MCF 10A (cell line): Measurements from ENCODE around the gene LARGE2. TPM values are rescaled to one million over a fixed set of nuclear protein-coding genes. Genes with fewer than 3 reads are reported as not detected.

ENCODE experiments used
- BruUV-seq: library from RNA; stranded (reverse); fragments of 400-500 nt; replicated peaks from 2 replicates; lab custom pipeline; 2021; lab: Mats Ljungman, UMichigan
- CTCF ChIA-PET: fragments of 300-600 bp; sonication (Branson Sonifier 250); formaldehyde crosslinking; extraction: SDS; loops from one replicate; lab custom pipeline; 2021; ENCODE audit warnings: antibody characterized with exemption, inconsistent platforms; lab: Yijun Ruan, JAX
- POLR2A ChIA-PET: fragments of 300-600, 350-650 bp; sonication (Branson Sonifier 250); formaldehyde crosslinking; extraction: SDS; loops from one replicate; lab custom pipeline; 2020; ENCODE audit warnings: antibody characterized with exemption, inconsistent platforms; lab: Yijun Ruan, JAX
- DNase-seq: peaks from one replicate; pipeline ENCODE4 v3.0.0-alpha.2; 2018; ENCODE audit not compliant: unreplicated experiment
- H3K27ac Mint-ChIP-seq: one replicate; pipeline ENCODE4 v1.8.0; 2022; ENCODE audit warnings: mild to moderate bottlenecking, low read depth, mixed read lengths; ENCODE audit not compliant: unreplicated experiment
- H3K27me3 Mint-ChIP-seq: one replicate; pipeline ENCODE4 v1.8.0; 2022; ENCODE audit warnings: mixed read lengths; ENCODE audit not compliant: insufficient read depth, unreplicated experiment
- H3K36me3 Mint-ChIP-seq: one replicate; pipeline ENCODE4 v1.8.0; 2022; ENCODE audit warnings: mild to moderate bottlenecking, moderate library complexity, mixed read lengths; ENCODE audit not compliant: insufficient read depth, unreplicated experiment
- H3K4me1 Mint-ChIP-seq: one replicate; pipeline ENCODE4 v1.8.0; 2022; ENCODE audit warnings: mixed read lengths; ENCODE audit not compliant: insufficient read depth, unreplicated experiment
- H3K4me3 Mint-ChIP-seq: one replicate; pipeline ENCODE4 v1.8.0; 2022; ENCODE audit warnings: mild to moderate bottlenecking, moderate library complexity, mixed read lengths; ENCODE audit not compliant: unreplicated experiment
- H3K9me3 Mint-ChIP-seq: one replicate; pipeline ENCODE4 v1.8.0; 2022; ENCODE audit warnings: mixed read lengths; ENCODE audit not compliant: unreplicated experiment
- intact Hi-C: fragments of 100-400 bp; cut with micrococcal nuclease; formaldehyde crosslinking; loops from 2 replicates; pipeline ENCODE4 v1.14.1; 2022
- total RNA-seq: library from RNA; stranded (reverse); gene quantifications from 2 replicates; pipeline ENCODE4 v1.2.3, GENCODE V29; 2022
- TF ChIP-seq, protein P1 (sequence below): fragments of 200-600 bp; IDR thresholded peaks from one replicate; pipeline ENCODE4 v1.8.0; 2022; ENCODE audit warnings: antibody characterized with exemption, mild to moderate bottlenecking; ENCODE audit not compliant: unreplicated experiment

The LARGE2 gene
- total RNA-seq, 1 experiment from 2014 or later = 0.91 TPM

- ChIA-PET POLR2A (interaction anchor here (0.9 kb wide), 1 partner anchor 15 kb away, joined by 3 read pairs; no protein-coding TSS in a partner anchor), CTCF (interaction anchor here (0.6 kb wide), 1 partner anchor 394 kb away, joined by 3 read pairs; no protein-coding TSS in a partner anchor)
- Mint-ChIP-seq H3K27ac (no peak overlapping the region), H3K4me3 (no peak overlapping the region), H3K27me3 (no peaks in the 10 kb centered on the region), H3K4me1 (peaks cover 9% of the 10 kb centered on the region), H3K36me3 (peaks cover 7% of the 10 kb centered on the region), H3K9me3 (no peaks in the 10 kb centered on the region)
- no TSS peak for BruUV-seq
- no peak for DNase-seq
- intact Hi-C loops = no loop called here
- TF ChIP-seq, protein P1, sequence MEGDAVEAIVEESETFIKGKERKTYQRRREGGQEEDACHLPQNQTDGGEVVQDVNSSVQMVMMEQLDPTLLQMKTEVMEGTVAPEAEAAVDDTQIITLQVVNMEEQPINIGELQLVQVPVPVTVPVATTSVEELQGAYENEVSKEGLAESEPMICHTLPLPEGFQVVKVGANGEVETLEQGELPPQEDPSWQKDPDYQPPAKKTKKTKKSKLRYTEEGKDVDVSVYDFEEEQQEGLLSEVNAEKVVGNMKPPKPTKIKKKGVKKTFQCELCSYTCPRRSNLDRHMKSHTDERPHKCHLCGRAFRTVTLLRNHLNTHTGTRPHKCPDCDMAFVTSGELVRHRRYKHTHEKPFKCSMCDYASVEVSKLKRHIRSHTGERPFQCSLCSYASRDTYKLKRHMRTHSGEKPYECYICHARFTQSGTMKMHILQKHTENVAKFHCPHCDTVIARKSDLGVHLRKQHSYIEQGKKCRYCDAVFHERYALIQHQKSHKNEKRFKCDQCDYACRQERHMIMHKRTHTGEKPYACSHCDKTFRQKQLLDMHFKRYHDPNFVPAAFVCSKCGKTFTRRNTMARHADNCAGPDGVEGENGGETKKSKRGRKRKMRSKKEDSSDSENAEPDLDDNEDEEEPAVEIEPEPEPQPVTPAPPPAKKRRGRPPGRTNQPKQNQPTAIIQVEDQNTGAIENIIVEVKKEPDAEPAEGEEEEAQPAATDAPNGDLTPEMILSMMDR = no peak
Observed at GRCh38 chr11:45920531-45921477, 1.7 kb upstream of the LARGE2 start.

DNA sequence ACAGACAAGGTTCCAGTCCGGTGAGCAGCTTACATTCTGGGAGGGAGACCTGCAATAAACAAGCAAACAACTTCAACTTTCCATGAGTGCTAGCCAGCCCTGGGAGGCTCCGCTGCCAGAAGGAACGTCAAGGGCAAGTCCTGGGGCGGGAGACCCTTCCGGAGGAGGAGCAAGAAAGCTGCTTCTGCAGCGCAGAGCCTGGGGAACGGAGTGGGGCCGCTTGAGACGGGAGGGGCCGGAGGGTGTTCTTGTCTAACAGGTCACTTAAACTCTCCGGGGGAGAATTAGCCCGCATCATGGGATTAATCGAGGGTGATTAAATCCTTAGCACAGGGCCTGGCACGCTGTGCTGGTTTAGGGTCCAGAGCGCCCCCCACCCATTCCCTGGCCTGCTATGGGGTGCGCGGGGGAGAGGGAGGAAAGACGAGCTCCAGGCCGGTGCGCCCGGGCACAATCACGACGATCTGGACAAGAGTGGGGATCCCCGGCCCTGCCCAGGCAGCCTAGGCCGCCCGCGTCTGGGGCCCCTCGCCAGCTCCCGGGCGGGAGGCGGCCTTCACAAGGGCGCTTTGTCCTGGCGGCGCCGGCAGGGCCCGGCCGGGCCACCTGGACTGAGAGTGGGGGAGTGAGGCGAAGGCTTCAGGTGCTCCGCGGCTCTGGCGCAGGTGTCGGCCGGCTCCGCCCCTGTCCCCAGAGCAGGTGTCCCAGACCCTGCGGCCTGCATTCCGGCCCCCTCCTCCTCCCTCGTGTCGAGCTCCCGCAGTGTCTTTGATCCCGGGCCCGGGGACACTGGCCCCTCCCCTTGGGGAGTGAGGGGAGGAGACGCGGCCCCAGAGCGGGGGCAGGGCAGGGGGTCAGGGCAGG lies 663 bp upstream of the LARGE2 start:
- DNase-seq = no peak
- Mint-ChIP-seq H3K27ac (no peak overlapping the region), H3K36me3 (peaks cover 6% of the 10 kb centered on the region), H3K27me3 (no peaks in the 10 kb centered on the region), H3K4me3 (no peak overlapping the region), H3K9me3 (no peaks in the 10 kb centered on the region), H3K4me1 (peaks cover 9% of the 10 kb centered on the region)
- TF ChIP-seq, protein P1 = no peak
- CTCF ChIA-PET = interaction anchor here (0.6 kb wide), 1 partner anchor 8 kb away, joined by 4 read pairs; no protein-coding TSS in a partner anchor
- BruUV-seq = no TSS peak
- intact Hi-C loops = no loop called here
- POLR2A ChIA-PET = interaction anchor here (0.9 to 1.0 kb wide), 3 partner anchors 14 to 779 kb away, joined by 3 to 4 read pairs (median 3); partner anchors contain the start of genes CRY2 and ZNF408

DNA sequence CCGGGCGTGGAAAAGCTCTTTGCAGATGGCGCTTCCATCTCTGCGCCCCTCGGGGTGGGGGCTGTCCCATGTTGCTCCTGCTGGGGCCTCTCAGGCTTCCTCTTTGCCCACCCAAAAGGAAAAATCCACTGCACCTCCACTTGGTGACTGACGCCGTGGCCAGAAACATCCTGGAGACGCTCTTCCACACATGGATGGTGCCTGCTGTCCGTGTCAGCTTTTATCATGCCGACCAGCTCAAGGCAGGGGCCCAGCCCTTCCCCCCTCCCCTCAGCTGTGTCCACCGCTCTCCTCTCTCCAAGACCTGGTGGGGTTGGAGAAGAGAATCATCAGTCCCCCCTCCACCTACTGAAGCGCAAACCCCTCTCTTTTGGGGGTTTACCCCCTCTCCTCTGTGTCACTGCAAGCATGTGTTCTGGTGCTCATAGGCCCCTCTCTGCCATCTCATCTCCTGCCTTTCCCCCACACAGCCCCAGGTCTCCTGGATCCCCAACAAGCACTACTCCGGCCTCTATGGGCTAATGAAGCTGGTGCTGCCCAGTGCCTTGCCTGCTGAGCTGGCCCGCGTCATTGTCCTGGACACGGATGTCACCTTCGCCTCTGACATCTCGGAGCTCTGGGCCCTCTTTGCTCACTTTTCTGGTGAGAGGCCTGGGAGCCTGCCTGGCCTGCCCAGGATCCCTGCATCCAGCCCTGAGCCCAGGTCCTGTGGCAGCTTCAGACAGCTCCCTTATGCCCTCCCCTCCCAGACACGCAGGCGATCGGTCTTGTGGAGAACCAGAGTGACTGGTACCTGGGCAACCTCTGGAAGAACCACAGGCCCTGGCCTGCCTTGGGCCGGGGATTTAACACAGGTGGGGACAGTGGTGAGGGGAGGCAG lies 1.8 kb downstream of the LARGE2 start:
- TF ChIP-seq, protein P1 = no peak
- Mint-ChIP-seq H3K36me3 (no peaks in the 10 kb centered on the region), H3K4me1 (peaks cover 9% of the 10 kb centered on the region), H3K27me3 (no peaks in the 10 kb centered on the region), H3K4me3 (peak overlapping the region; percentile 10), H3K9me3 (no peaks in the 10 kb centered on the region), H3K27ac (no peak overlapping the region)
- no TSS peak for BruUV-seq
- intact Hi-C loops = no loop called here
- no peak for DNase-seq
- POLR2A ChIA-PET = interaction anchor here (0.9 kb wide), 1 partner anchor 8 kb away, joined by 3 read pairs; no protein-coding TSS in a partner anchor
- CTCF ChIA-PET = interaction anchor here (1.0 kb wide), 1 partner anchor 82 kb away, joined by 3 read pairs; no protein-coding TSS in a partner anchor
